Placental pericyte (primary cell): ENCODE data around the gene TP53TG3B. TPM values are rescaled to one million over a fixed set of nuclear protein-coding genes. Genes with fewer than 3 reads are reported as not detected.

Experiments used
- small RNA-seq: library from RNA; depleted of rRNA; stranded (forward); fragments of <200 nt; gene quantifications from one replicate; pipeline ENCODE3, GENCODE V24; 2012; ENCODE audit warnings: low replicate concordance
- total RNA-seq: library from RNA; depleted of rRNA; stranded (reverse); fragments of >200 nt; gene quantifications from 2 replicates; pipeline ENCODE4 v1.2.3, GENCODE V29; 2012

TP53TG3B gene
- total RNA-seq, result 0.44 TPM in 1 of 2 replicates, not detected in the other

DNA sequence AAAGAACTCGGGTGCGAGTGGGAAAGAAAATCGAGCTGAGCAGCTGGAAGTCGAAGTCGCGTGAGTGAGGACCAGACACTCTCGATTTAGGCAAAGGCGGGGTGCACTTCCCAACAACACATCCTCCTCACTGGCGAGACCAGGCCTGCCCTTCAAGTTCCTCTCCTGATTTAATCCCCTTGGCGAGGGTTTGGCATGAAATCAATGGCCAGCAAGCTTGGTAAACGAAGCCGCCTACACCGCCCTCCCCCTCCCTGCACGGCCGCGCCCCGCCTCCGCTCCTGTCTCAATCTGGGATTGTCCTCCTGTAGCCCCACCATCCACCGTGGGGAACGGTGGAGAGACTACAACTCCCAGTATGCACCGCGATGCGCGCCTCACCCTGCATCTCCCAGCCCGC lies at the start of gene TP53TG3B:
Gene TP53TG3B, plus strand, starts transcription at position 301 of the 400 bp plus-strand sequence. Its CDS starts 68 bp downstream, at position 369.

Small RNA genes lying within 50 kb of the gene (small RNA-seq; reads per million reads assigned to genes)
- not detected for gene AC141257.3
- gene AC141257.4, result not detected

Other genes starting within 250 kb of the TP53TG3B start
- 0.22 and 0.29 TPM in 2 replicates for gene TP53TG3C, start 166.6 kb upstream of the TP53TG3B start, total RNA-seq
- gene TP53TG3E, start 56.5 kb upstream of the TP53TG3B start, total RNA-seq, result not detected in 2 replicates
- gene TP53TG3F, start 98.8 kb downstream of the TP53TG3B start, total RNA-seq, result 0.14 and 0.22 TPM in 2 replicates